Sigmoid colon (tissue), 7 donors: ENCODE measurements around the gene GJD4. TPM values are rescaled to one million over a fixed set of nuclear protein-coding genes. Genes with fewer than 3 reads are reported as not detected.

Experiments used
- DNase-seq: peaks from one replicate; pipeline ENCODE4 v3.0.0-alpha.2; 2019
- H3K27ac ChIP-seq, 4 donors: fragments of 200-600 bp; sonication (generic); one replicate each; pipeline ENCODE4 v1.5.1; 2016 to 2019; ENCODE audit warnings: mild to moderate bottlenecking in 1 of 4
- H3K27me3 ChIP-seq, 3 donors: fragments of 200-600 bp; sonication (generic); one replicate each; pipeline ENCODE4 v1.5.1; 2019; ENCODE audit warnings: mild to moderate bottlenecking in 1 of 3
- H3K36me3 ChIP-seq, 4 donors: fragments of 200-600 bp; sonication (generic); one replicate each; pipeline ENCODE4 v1.5.1; 2016 to 2019
- H3K4me1 ChIP-seq, 4 donors: fragments of 200-600 bp; sonication (generic); one replicate each; pipeline ENCODE4 v1.5.1; 2017 to 2019
- H3K4me3 ChIP-seq, 4 donors: fragments of 200-600 bp; sonication (generic); one replicate each; pipeline ENCODE4 v1.5.1; 2017 to 2019; ENCODE audit warnings: mild to moderate bottlenecking in 2 of 4, moderate library complexity in 1 of 4
- H3K9me3 ChIP-seq, 4 donors: fragments of 200-600 bp in 3 of 4; sonication (generic) in 3 of 4; one replicate each; pipeline versions ENCODE4 v1.5.1 to v1.6.1; 2013 to 2019
- EP300 ChIP-seq, 4 donors: sonication (generic); formaldehyde crosslinking; IDR thresholded peaks; one replicate each; pipeline ENCODE4 v1.6.1; 2017; ENCODE audit warnings: antibody characterized with exemption in 4 of 4
- POLR2A ChIP-seq, 2 donors: fragments of 450-650 bp; IDR thresholded peaks; one replicate each; pipeline ENCODE4 v1.6.1; 2016; ENCODE audit warnings: antibody characterized with exemption in 2 of 2, mild to moderate bottlenecking in 2 of 2, moderate library complexity in 2 of 2
- POLR2AphosphoS5 ChIP-seq, 4 donors: sonication (generic); formaldehyde crosslinking; IDR thresholded peaks; one replicate each; pipeline ENCODE4 v1.6.1; 2017; ENCODE audit warnings: antibody characterized with exemption in 4 of 4
- WGBS, 2 donors: extraction: QIAGEN DNeasy Blood & Tissue Kit; methylation state at CpG; one replicate each; pipeline ENCODE4 v1.1.7; 2013; 5-methylcytosine and 5-hydroxymethylcytosine counted together
- intact Hi-C: fragments of 100-400 bp; cut with DNase I; formaldehyde crosslinking; loops from one replicate; pipeline ENCODE4 v1.15.1; 2023
- polyA plus RNA-seq, 3 donors: library from polyadenylated mRNA; stranded (reverse); fragments of 200-250 nt; gene quantifications; one replicate each; pipeline ENCODE4 v1.2.3, GENCODE V29; 2013
- total RNA-seq, 4 donors: library from RNA; depleted of rRNA; stranded (reverse); fragments of >200 nt; gene quantifications; one replicate each; pipeline ENCODE4 v1.1.0, GENCODE V29; 2016
- TF ChIP-seq, protein P1 (sequence below), 4 experiments: fragments of 450-650 bp in 3 of 4; fragments of 200-600 bp in 1 of 4; IDR thresholded peaks; one replicate each; pipeline ENCODE4 v1.5.1; 2016 to 2019; ENCODE audit warnings: antibody characterized with exemption in 4 of 4, mild to moderate bottlenecking in 3 of 4, moderate library complexity in 2 of 4
- donor health status: healthy with polysubstance abuse.
- donor health status: Bipolar disorder and iron deficiency.
- donor health status: healthy.

GJD4 gene
- total and polyA plus RNA-seq, 7 donors = not detected

DNA sequence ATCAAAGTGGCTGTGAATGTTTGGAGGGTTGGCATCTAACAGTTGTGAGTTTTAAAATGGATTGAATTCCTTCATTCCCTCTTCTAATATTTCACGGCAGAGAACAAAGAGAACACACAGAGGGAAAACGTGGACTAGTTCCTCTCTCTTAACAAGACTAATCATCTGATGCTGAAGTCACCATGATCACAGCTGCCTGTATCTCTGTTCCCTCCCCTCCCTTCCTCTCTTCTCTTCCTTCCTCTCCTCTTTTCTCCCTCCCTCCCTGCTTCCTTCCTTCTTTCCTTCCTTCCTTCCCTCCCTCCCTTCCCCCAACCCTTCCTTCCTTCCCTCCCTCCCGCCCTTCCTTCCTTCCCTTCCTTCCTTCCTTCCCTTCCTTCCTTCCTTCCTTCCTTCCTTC lies 10.0 kb upstream of the GJD4 start:
- 44 to 54% methylated on average over 3 of the region's 3 CpGs for WGBS, 2 donors
- Histone ChIP-seq H3K36me3 (no peaks in the 10 kb centered on the region), H3K4me1 (no peaks in the 10 kb centered on the region), H3K27me3 (no peaks in the 10 kb centered on the region), H3K9me3 (peaks cover 0 to 5% (median 0%) of the 10 kb centered on the region in 4 donors), H3K27ac (no peak overlapping the region), H3K4me3 (no peak overlapping the region)
- no peak for DNase-seq
- intact Hi-C loops = no loop called here
- TF ChIP-seq, protein P1, sequence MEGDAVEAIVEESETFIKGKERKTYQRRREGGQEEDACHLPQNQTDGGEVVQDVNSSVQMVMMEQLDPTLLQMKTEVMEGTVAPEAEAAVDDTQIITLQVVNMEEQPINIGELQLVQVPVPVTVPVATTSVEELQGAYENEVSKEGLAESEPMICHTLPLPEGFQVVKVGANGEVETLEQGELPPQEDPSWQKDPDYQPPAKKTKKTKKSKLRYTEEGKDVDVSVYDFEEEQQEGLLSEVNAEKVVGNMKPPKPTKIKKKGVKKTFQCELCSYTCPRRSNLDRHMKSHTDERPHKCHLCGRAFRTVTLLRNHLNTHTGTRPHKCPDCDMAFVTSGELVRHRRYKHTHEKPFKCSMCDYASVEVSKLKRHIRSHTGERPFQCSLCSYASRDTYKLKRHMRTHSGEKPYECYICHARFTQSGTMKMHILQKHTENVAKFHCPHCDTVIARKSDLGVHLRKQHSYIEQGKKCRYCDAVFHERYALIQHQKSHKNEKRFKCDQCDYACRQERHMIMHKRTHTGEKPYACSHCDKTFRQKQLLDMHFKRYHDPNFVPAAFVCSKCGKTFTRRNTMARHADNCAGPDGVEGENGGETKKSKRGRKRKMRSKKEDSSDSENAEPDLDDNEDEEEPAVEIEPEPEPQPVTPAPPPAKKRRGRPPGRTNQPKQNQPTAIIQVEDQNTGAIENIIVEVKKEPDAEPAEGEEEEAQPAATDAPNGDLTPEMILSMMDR (IDR thresholded peaks at IDR 0.05) = no peak
- TF ChIP-seq POLR2A (IDR thresholded peaks at IDR 0.05) = no peak
- no peak for TF ChIP-seq EP300 (IDR thresholded peaks at IDR 0.05)
- no peak for TF ChIP-seq POLR2AphosphoS5 (IDR thresholded peaks at IDR 0.05)

DNA sequence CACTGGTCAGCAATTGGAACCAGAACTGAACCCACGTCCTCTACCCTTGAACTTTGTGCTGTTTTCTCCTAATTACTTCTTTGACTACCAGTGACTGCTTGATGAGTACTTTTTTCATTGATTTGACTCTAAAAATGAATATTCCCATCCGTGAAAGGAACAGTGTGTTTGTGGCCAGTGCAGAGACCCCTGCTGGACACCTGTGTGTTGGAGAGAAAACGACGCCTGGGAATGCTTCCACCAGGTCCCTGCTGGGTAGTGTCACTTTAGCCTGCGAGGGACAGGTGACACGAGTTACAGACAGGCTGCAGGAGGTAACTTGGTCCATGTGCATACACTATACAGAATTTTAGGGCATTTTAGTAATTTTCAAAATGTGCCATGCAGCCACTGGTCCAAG lies 6.8 kb upstream of the GJD4 start:
- WGBS, 2 donors = 27 to 49% methylated on average over 6 of the region's 6 CpGs

DNA sequence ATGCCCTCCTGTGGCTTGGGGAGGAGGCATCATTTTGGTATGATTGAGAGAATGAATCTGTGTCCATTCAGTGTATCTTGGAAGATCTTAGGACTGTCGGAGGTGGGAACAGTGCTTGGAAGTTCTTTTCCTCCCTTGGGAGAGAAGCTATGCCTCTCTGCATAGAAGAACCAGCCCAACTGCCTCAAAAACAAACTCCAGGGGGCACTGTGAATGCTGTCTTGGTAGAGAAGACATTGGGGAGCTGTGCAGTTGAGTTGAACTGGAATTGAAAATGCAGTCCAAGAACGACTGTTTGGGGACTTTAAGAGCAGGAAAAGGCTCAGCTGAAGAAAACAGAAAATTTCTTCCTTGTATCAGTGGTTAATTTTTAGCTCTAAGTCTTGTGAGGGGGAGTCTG lies 4.9 kb upstream of the GJD4 start:
- Histone ChIP-seq H3K9me3 (no peaks in the 10 kb centered on the region), H3K4me1 (no peaks in the 10 kb centered on the region), H3K27ac (no peak overlapping the region), H3K4me3 (no peak overlapping the region), H3K27me3 (peaks cover 0 to 4% (median 0%) of the 10 kb centered on the region in 3 donors), H3K36me3 (no peaks in the 10 kb centered on the region)
- DNase-seq = no peak
- WGBS, 2 donors = 66 to 68% methylated on average over 2 of the region's 2 CpGs
- TF ChIP-seq POLR2A (IDR thresholded peaks at IDR 0.05) = no peak
- no peak for TF ChIP-seq EP300 (IDR thresholded peaks at IDR 0.05)
- TF ChIP-seq, protein P1 (IDR thresholded peaks at IDR 0.05) = no peak
- no peak for TF ChIP-seq POLR2AphosphoS5 (IDR thresholded peaks at IDR 0.05)
- intact Hi-C loops = no loop called here

More for the DNA sequence above, 6.8 kb upstream of the GJD4 start:
- no peaks in the 10 kb centered on the region for H3K9me3 ChIP-seq
- H3K4me1 ChIP-seq = no peaks in the 10 kb centered on the region
- no peak for DNase-seq
- H3K27ac ChIP-seq = no peak overlapping the region
- H3K27me3 ChIP-seq = no peaks in the 10 kb centered on the region
- no peak overlapping the region for H3K4me3 ChIP-seq
- intact Hi-C loops = no loop called here
- no peak for TF ChIP-seq EP300 (IDR thresholded peaks at IDR 0.05)
- TF ChIP-seq, protein P1 (IDR thresholded peaks at IDR 0.05) = peak in 2 of 4 experiments; percentile 22 to 36
- no peak for TF ChIP-seq POLR2AphosphoS5 (IDR thresholded peaks at IDR 0.05)
- H3K36me3 ChIP-seq = no peaks in the 10 kb centered on the region

DNA sequence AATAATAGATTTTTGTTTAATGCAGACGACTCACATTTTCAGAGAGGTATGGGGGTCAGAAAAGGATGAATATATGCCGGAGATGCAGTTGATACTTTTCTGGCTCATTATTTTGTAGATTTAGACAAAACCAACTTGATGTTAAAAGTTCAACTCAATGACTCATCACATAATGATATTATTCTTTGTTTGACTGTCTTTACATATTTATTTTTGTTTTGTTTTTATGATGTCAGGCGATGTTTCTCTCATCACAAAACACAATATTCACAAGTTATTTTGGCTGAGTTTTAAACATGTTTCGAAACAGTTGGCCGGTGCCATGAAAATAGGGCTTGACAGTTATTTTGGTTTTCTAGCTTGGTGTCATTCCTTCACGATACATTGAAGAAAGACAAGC lies 1.3 kb downstream of the GJD4 start:
- Histone ChIP-seq H3K27me3 (peaks cover 5 to 32% (median 19%) of the 10 kb centered on the region in 3 donors), H3K27ac (no peak overlapping the region), H3K4me3 (no peak overlapping the region), H3K36me3 (no peaks in the 10 kb centered on the region), H3K9me3 (no peaks in the 10 kb centered on the region), H3K4me1 (peaks cover 0 to 11% (median 10%) of the 10 kb centered on the region in 4 donors)
- TF ChIP-seq EP300 (IDR thresholded peaks at IDR 0.05) (no peak), POLR2A (IDR thresholded peaks at IDR 0.05) (no peak), POLR2AphosphoS5 (IDR thresholded peaks at IDR 0.05) (no peak)
- TF ChIP-seq, protein P1 (IDR thresholded peaks at IDR 0.05) = no peak
- 71 to 80% methylated on average over 6 of the region's 6 CpGs for WGBS, 2 donors
- no peak for DNase-seq
- intact Hi-C loops = no loop called here
